ENCODE measurements around the gene RNF225.

The RNF225 gene

GRCh38 chr19:58362272-58362994, 33.0 kb upstream of the RNF225 start, which contains the start of gene ZNF497:
Gene ZNF497 (minus strand): TSS chr19:58362751. CDS start chr19:58357635, 5,116 bp downstream.
- H3K79me1 ChIP-seq (ENCODE audit: low read length) = peaks cover 12% of the 10 kb centered on the region
- peak within 1 kb of the TSS; percentile 80 for H2AFZ ChIP-seq (ENCODE audit: insufficient read depth, low read length, poor library complexity)
- H3K36me3 ChIP-seq (ENCODE audit: control insufficient read depth in 1 of 2, insufficient read depth in 2 of 2, low read length in 2 of 2) = peaks cover 0 to 1% of the 10 kb centered on the region in 2 experiments
- peak within 1 kb of the TSS; percentile 82 for H2BK5ac ChIP-seq (ENCODE audit: low read depth, low read length, poor library complexity)
- H2BK120ac ChIP-seq (ENCODE audit: insufficient read depth, low read length, poor library complexity) = peak within 1 kb of the TSS; percentile 49
- H3K4me3 ChIP-seq (ENCODE audit: low read depth, low read length) = peak within 1 kb of the TSS; percentile 71
- H3K9me3 ChIP-seq (ENCODE audit: insufficient read depth, low read depth, low read length) = no peaks in the 10 kb centered on the region
- peak within 1 kb of the TSS; percentile 71 for H3K18ac ChIP-seq (ENCODE audit: low read length)
- H3K4me2 ChIP-seq (ENCODE audit: low read length) = peak within 1 kb of the TSS; percentile 66
- no peaks in the 10 kb centered on the region for H3K27me3 ChIP-seq (ENCODE audit: insufficient read depth, low read length)
- H3K79me2 ChIP-seq (ENCODE audit: control insufficient read depth, insufficient read depth, low read length, poor library complexity) = peaks cover 4% of the 10 kb centered on the region
- H3K14ac ChIP-seq (ENCODE audit: low read length) = peak within 1 kb of the TSS; percentile 88
- peak within 1 kb of the TSS; percentile 69 for H4K91ac ChIP-seq (ENCODE audit: low read depth, low read length)
- peak within 1 kb of the TSS; percentile 91 for H4K8ac ChIP-seq (ENCODE audit: low read depth, low read length)
- peak within 1 kb of the TSS; percentile 6 for H2AK5ac ChIP-seq (ENCODE audit: low read length)
- no CpG with 5 or more reads among the region's 74 CpGs for WGBS (ENCODE audit: extremely low coverage, insufficient coverage, insufficient read length)
- H3K23ac ChIP-seq (ENCODE audit: low read length) = no peak within 1 kb of the TSS
- peak within 1 kb of the TSS; percentile 56 for H3K4ac ChIP-seq (ENCODE audit: low read depth, low read length)
- no peak within 1 kb of the TSS for H2BK12ac ChIP-seq (ENCODE audit: low read length)
- peak within 1 kb of the TSS; percentile 91 for H3K9ac ChIP-seq (ENCODE audit: low read length)
- peak within 1 kb of the TSS; percentile 91 for H3K27ac ChIP-seq (ENCODE audit: low read depth, low read length)
- DNase-seq = peak; percentile 100
- peak within 1 kb of the TSS; percentile 82 for H4K12ac ChIP-seq (ENCODE audit: low read depth, low read length)
- H3K4me1 ChIP-seq (ENCODE audit: control insufficient read depth in 1 of 2, insufficient read depth in 2 of 2, low read length in 2 of 2) = peaks cover 3 to 4% of the 10 kb centered on the region in 2 experiments

- H3K4me2 ChIP-seq (ENCODE audit: low read length) = no peak overlapping the region
- H3K27ac ChIP-seq (ENCODE audit: low read depth, low read length) = no peak overlapping the region
- peaks cover 4% of the 10 kb centered on the region for H3K79me2 ChIP-seq (ENCODE audit: control insufficient read depth, insufficient read depth, low read length, poor library complexity)
- H3K18ac ChIP-seq (ENCODE audit: low read length) = no peak overlapping the region
- no peak overlapping the region for H2BK5ac ChIP-seq (ENCODE audit: low read depth, low read length, poor library complexity)
- no peak overlapping the region for H2BK12ac ChIP-seq (ENCODE audit: low read length)
- H4K12ac ChIP-seq (ENCODE audit: low read depth, low read length) = no peak overlapping the region
- no peaks in the 10 kb centered on the region for H3K27me3 ChIP-seq (ENCODE audit: insufficient read depth, low read length)
- H3K4me1 ChIP-seq (ENCODE audit: control insufficient read depth in 1 of 2, insufficient read depth in 2 of 2, low read length in 2 of 2) = peaks cover 3 to 4% of the 10 kb centered on the region in 2 experiments
- WGBS (ENCODE audit: extremely low coverage, insufficient coverage, insufficient read length) = no CpG with 5 or more reads among the region's 5 CpGs
- H3K4ac ChIP-seq (ENCODE audit: low read depth, low read length) = no peak overlapping the region
- no peaks in the 10 kb centered on the region for H3K9me3 ChIP-seq (ENCODE audit: insufficient read depth, low read depth, low read length)
- no peak overlapping the region for H3K14ac ChIP-seq (ENCODE audit: low read length)
- H2BK120ac ChIP-seq (ENCODE audit: insufficient read depth, low read length, poor library complexity) = no peak overlapping the region
- H4K8ac ChIP-seq (ENCODE audit: low read depth, low read length) = no peak overlapping the region
- no peak overlapping the region for H2AFZ ChIP-seq (ENCODE audit: insufficient read depth, low read length, poor library complexity)
- H3K23ac ChIP-seq (ENCODE audit: low read length) = no peak overlapping the region
- peaks cover 12% of the 10 kb centered on the region for H3K79me1 ChIP-seq (ENCODE audit: low read length)
- no peak overlapping the region for H2AK5ac ChIP-seq (ENCODE audit: low read length)
- no peak overlapping the region for H4K91ac ChIP-seq (ENCODE audit: low read depth, low read length)
- no peak overlapping the region for H3K4me3 ChIP-seq (ENCODE audit: low read depth, low read length)
- H3K9ac ChIP-seq (ENCODE audit: low read length) = no peak overlapping the region
- DNase-seq = no peak
- H3K36me3 ChIP-seq (ENCODE audit: control insufficient read depth in 1 of 2, insufficient read depth in 2 of 2, low read length in 2 of 2) = peaks cover 7 to 8% of the 10 kb centered on the region in 2 experiments
These were observed 31.3 kb upstream of the RNF225 start for GRCh38 chr19:58364146-58364545.

- H3K23ac ChIP-seq (ENCODE audit: low read length) = no peak overlapping the region
- H4K91ac ChIP-seq (ENCODE audit: low read depth, low read length) = no peak overlapping the region
- H2BK5ac ChIP-seq (ENCODE audit: low read depth, low read length, poor library complexity) = no peak overlapping the region
- H2AK5ac ChIP-seq (ENCODE audit: low read length) = no peak overlapping the region
- no peak overlapping the region for H3K4ac ChIP-seq (ENCODE audit: low read depth, low read length)
- no peak overlapping the region for H2AFZ ChIP-seq (ENCODE audit: insufficient read depth, low read length, poor library complexity)
- H3K36me3 ChIP-seq (ENCODE audit: control insufficient read depth in 1 of 2, insufficient read depth in 2 of 2, low read length in 2 of 2) = peaks cover 7 to 8% of the 10 kb centered on the region in 2 experiments
- peaks cover under 1 to 2% of the 10 kb centered on the region in 2 experiments for H3K4me1 ChIP-seq (ENCODE audit: control insufficient read depth in 1 of 2, insufficient read depth in 2 of 2, low read length in 2 of 2)
- no peak overlapping the region for H4K8ac ChIP-seq (ENCODE audit: low read depth, low read length)
- H2BK12ac ChIP-seq (ENCODE audit: low read length) = no peak overlapping the region
- H3K79me1 ChIP-seq (ENCODE audit: low read length) = peaks cover 10% of the 10 kb centered on the region
- H3K14ac ChIP-seq (ENCODE audit: low read length) = no peak overlapping the region
- WGBS (ENCODE audit: extremely low coverage, insufficient coverage, insufficient read length) = no CpG with 5 or more reads among the region's 32 CpGs
- no peak for DNase-seq
- H2BK120ac ChIP-seq (ENCODE audit: insufficient read depth, low read length, poor library complexity) = no peak overlapping the region
- H3K4me3 ChIP-seq (ENCODE audit: low read depth, low read length) = no peak overlapping the region
- no peaks in the 10 kb centered on the region for H3K9me3 ChIP-seq (ENCODE audit: insufficient read depth, low read depth, low read length)
- H3K4me2 ChIP-seq (ENCODE audit: low read length) = no peak overlapping the region
- no peak overlapping the region for H3K18ac ChIP-seq (ENCODE audit: low read length)
- no peaks in the 10 kb centered on the region for H3K27me3 ChIP-seq (ENCODE audit: insufficient read depth, low read length)
- no peak overlapping the region for H4K12ac ChIP-seq (ENCODE audit: low read depth, low read length)
- peaks cover 4% of the 10 kb centered on the region for H3K79me2 ChIP-seq (ENCODE audit: control insufficient read depth, insufficient read depth, low read length, poor library complexity)
- no peak overlapping the region for H3K9ac ChIP-seq (ENCODE audit: low read length)
- no peak overlapping the region for H3K27ac ChIP-seq (ENCODE audit: low read depth, low read length)
These were observed 28.6 kb upstream of the RNF225 start for GRCh38 chr19:58366585-58367430.

GRCh38 chr19:58367698-58368454, 27.6 kb upstream of the RNF225 start:
- H3K36me3 ChIP-seq (ENCODE audit: control insufficient read depth in 1 of 2, insufficient read depth in 2 of 2, low read length in 2 of 2) = peaks cover 7 to 8% of the 10 kb centered on the region in 2 experiments
- H2BK5ac ChIP-seq (ENCODE audit: low read depth, low read length, poor library complexity) = no peak overlapping the region
- no peak overlapping the region for H3K4me3 ChIP-seq (ENCODE audit: low read depth, low read length)
- no peak overlapping the region for H2AK5ac ChIP-seq (ENCODE audit: low read length)
- H2BK120ac ChIP-seq (ENCODE audit: insufficient read depth, low read length, poor library complexity) = no peak overlapping the region
- no peak overlapping the region for H3K23ac ChIP-seq (ENCODE audit: low read length)
- WGBS (ENCODE audit: extremely low coverage, insufficient coverage, insufficient read length) = no CpG with 5 or more reads among the region's 106 CpGs
- no peak overlapping the region for H2AFZ ChIP-seq (ENCODE audit: insufficient read depth, low read length, poor library complexity)
- H3K4me1 ChIP-seq (ENCODE audit: control insufficient read depth in 1 of 2, insufficient read depth in 2 of 2, low read length in 2 of 2) = peaks cover 3 to 6% of the 10 kb centered on the region in 2 experiments
- H3K27me3 ChIP-seq (ENCODE audit: insufficient read depth, low read length) = no peaks in the 10 kb centered on the region
- DNase-seq = no peak
- H3K79me2 ChIP-seq (ENCODE audit: control insufficient read depth, insufficient read depth, low read length, poor library complexity) = no peaks in the 10 kb centered on the region
- no peak overlapping the region for H3K4me2 ChIP-seq (ENCODE audit: low read length)
- no peaks in the 10 kb centered on the region for H3K9me3 ChIP-seq (ENCODE audit: insufficient read depth, low read depth, low read length)
- no peak overlapping the region for H3K27ac ChIP-seq (ENCODE audit: low read depth, low read length)
- H3K18ac ChIP-seq (ENCODE audit: low read length) = no peak overlapping the region
- no peak overlapping the region for H2BK12ac ChIP-seq (ENCODE audit: low read length)
- H3K79me1 ChIP-seq (ENCODE audit: low read length) = peaks cover 1% of the 10 kb centered on the region
- no peak overlapping the region for H4K8ac ChIP-seq (ENCODE audit: low read depth, low read length)
- H4K91ac ChIP-seq (ENCODE audit: low read depth, low read length) = no peak overlapping the region
- H3K14ac ChIP-seq (ENCODE audit: low read length) = no peak overlapping the region
- H3K9ac ChIP-seq (ENCODE audit: low read length) = no peak overlapping the region
- H4K12ac ChIP-seq (ENCODE audit: low read depth, low read length) = no peak overlapping the region
- H3K4ac ChIP-seq (ENCODE audit: low read depth, low read length) = no peak overlapping the region

Measured in trophoblast cell (in vitro differentiated cells and primary cell).